ENCODE data around the gene C2CD4B. TPM values are rescaled to one million over a fixed set of nuclear protein-coding genes. Genes with fewer than 3 reads are reported as not detected.

The C2CD4B gene
- total RNA-seq, 2 experiments from 2014 or later, result not detected

- H3K27ac Mint-ChIP-seq, result no peak overlapping the region
- peaks cover 3% of the 10 kb centered on the region for H3K27me3 Mint-ChIP-seq (ENCODE audit: low read depth)
- no peak for DNase-seq
- no peaks in the 10 kb centered on the region for H3K4me1 Mint-ChIP-seq (ENCODE audit: low read depth)
- CTCF ChIA-PET, result no interaction called here
- no peaks in the 10 kb centered on the region for H3K9me3 Mint-ChIP-seq (ENCODE audit: insufficient read depth)
- no peak for ATAC-seq
- POLR2A ChIA-PET, result no interaction called here
- no peak overlapping the region for H3K4me3 Mint-ChIP-seq
- no peaks in the 10 kb centered on the region for H3K36me3 Mint-ChIP-seq (ENCODE audit: low read depth)
Observed at GRCh38 chr15:62147149-62147548, 17.9 kb downstream of the C2CD4B start.

- ATAC-seq (no peak), DNase-seq (no peak)
- H3K36me3 Mint-ChIP-seq (ENCODE audit: low read depth), result no peaks in the 10 kb centered on the region
- no peaks in the 10 kb centered on the region for H3K9me3 Mint-ChIP-seq (ENCODE audit: insufficient read depth)
- H3K27ac Mint-ChIP-seq, result no peak overlapping the region
- H3K27me3 Mint-ChIP-seq (ENCODE audit: low read depth), result no peaks in the 10 kb centered on the region
- CTCF ChIA-PET, result no interaction called here
- POLR2A ChIA-PET, result no interaction called here
- H3K4me3 Mint-ChIP-seq, result no peak overlapping the region
- H3K4me1 Mint-ChIP-seq (ENCODE audit: low read depth), result no peaks in the 10 kb centered on the region
Observed at GRCh38 chr15:62145015-62145735, 19.9 kb downstream of the C2CD4B start.

- H3K4me1 Mint-ChIP-seq (ENCODE audit: low read depth), result no peaks in the 10 kb centered on the region
- H3K27ac Mint-ChIP-seq, result no peak overlapping the region
- ChIA-PET POLR2A (no interaction called here), CTCF (interaction anchor here (1.3 to 1.6 kb wide), 2 partner anchors 24 to 111 kb away, joined by 4 read pairs; no protein-coding TSS in a partner anchor)
- peaks cover 9% of the 10 kb centered on the region for H3K27me3 Mint-ChIP-seq (ENCODE audit: low read depth)
- H3K9me3 Mint-ChIP-seq (ENCODE audit: insufficient read depth), result no peaks in the 10 kb centered on the region
- DNase-seq, result no peak
- ATAC-seq, result no peak
- H3K4me3 Mint-ChIP-seq, result no peak overlapping the region
- no peaks in the 10 kb centered on the region for H3K36me3 Mint-ChIP-seq (ENCODE audit: low read depth)
Observed at GRCh38 chr15:62142736-62143135, 22.3 kb downstream of the C2CD4B start.

- Mint-ChIP-seq H3K27me3 (ENCODE audit: low read depth) (peaks cover 11% of the 10 kb centered on the region), H3K4me3 (no peak overlapping the region), H3K36me3 (ENCODE audit: low read depth) (no peaks in the 10 kb centered on the region), H3K9me3 (ENCODE audit: insufficient read depth) (no peaks in the 10 kb centered on the region), H3K4me1 (ENCODE audit: low read depth) (no peaks in the 10 kb centered on the region), H3K27ac (no peak overlapping the region)
- ChIA-PET POLR2A (no interaction called here), CTCF (interaction anchor here (0.7 to 1.6 kb wide), 4 partner anchors 12 to 112 kb away, joined by 3 to 4 read pairs (median 4); no protein-coding TSS in a partner anchor)
- DNase-seq (no peak), ATAC-seq (no peak)
Observed at GRCh38 chr15:62141643-62142588, 23.2 kb downstream of the C2CD4B start.

GRCh38 chr15:62141200-62141599 lies 23.9 kb downstream of the C2CD4B start:
- ATAC-seq (no peak), DNase-seq (no peak)
- CTCF ChIA-PET, result interaction anchor here (0.9 kb wide), 1 partner anchor 11 kb away, joined by 3 read pairs; no protein-coding TSS in a partner anchor
- H3K36me3 Mint-ChIP-seq (ENCODE audit: low read depth), result no peaks in the 10 kb centered on the region
- no peak overlapping the region for H3K4me3 Mint-ChIP-seq
- peaks cover 11% of the 10 kb centered on the region for H3K27me3 Mint-ChIP-seq (ENCODE audit: low read depth)
- POLR2A ChIA-PET, result no interaction called here
- no peak overlapping the region for H3K27ac Mint-ChIP-seq
- H3K4me1 Mint-ChIP-seq (ENCODE audit: low read depth), result no peaks in the 10 kb centered on the region
- H3K9me3 Mint-ChIP-seq (ENCODE audit: insufficient read depth), result no peaks in the 10 kb centered on the region

GRCh38 chr15:62138124-62138523 lies 27.0 kb downstream of the C2CD4B start:
- ChIA-PET CTCF (interaction anchor here (1.3 kb wide), 1 partner anchor 12 kb away, joined by 3 read pairs; no protein-coding TSS in a partner anchor), POLR2A (no interaction called here)
- DNase-seq (no peak), ATAC-seq (no peak)
- Mint-ChIP-seq H3K4me1 (ENCODE audit: low read depth) (no peaks in the 10 kb centered on the region), H3K36me3 (ENCODE audit: low read depth) (no peaks in the 10 kb centered on the region), H3K9me3 (ENCODE audit: insufficient read depth) (no peaks in the 10 kb centered on the region), H3K27ac (no peak overlapping the region), H3K27me3 (ENCODE audit: low read depth) (peaks cover 20% of the 10 kb centered on the region), H3K4me3 (no peak overlapping the region)

- peaks cover 26% of the 10 kb centered on the region for H3K27me3 Mint-ChIP-seq (ENCODE audit: low read depth)
- no peak overlapping the region for H3K4me3 Mint-ChIP-seq
- ATAC-seq (no peak), DNase-seq (no peak)
- H3K4me1 Mint-ChIP-seq (ENCODE audit: low read depth), result no peaks in the 10 kb centered on the region
- POLR2A ChIA-PET, result interaction anchor here (1.0 kb wide), 1 partner anchor 23 kb away, joined by 3 read pairs; no protein-coding TSS in a partner anchor
- H3K9me3 Mint-ChIP-seq (ENCODE audit: insufficient read depth), result no peaks in the 10 kb centered on the region
- CTCF ChIA-PET, result interaction anchor here (1.3 kb wide), 1 partner anchor 11 kb away, joined by 3 read pairs; no protein-coding TSS in a partner anchor
- no peak overlapping the region for H3K27ac Mint-ChIP-seq
- no peaks in the 10 kb centered on the region for H3K36me3 Mint-ChIP-seq (ENCODE audit: low read depth)
Observed at GRCh38 chr15:62136911-62137865, 27.9 kb downstream of the C2CD4B start.

- POLR2A ChIA-PET, result no interaction called here
- ATAC-seq (no peak), DNase-seq (no peak)
- Mint-ChIP-seq H3K27me3 (ENCODE audit: low read depth) (peaks cover 32% of the 10 kb centered on the region), H3K4me1 (ENCODE audit: low read depth) (no peaks in the 10 kb centered on the region), H3K4me3 (no peak overlapping the region), H3K27ac (no peak overlapping the region), H3K36me3 (ENCODE audit: low read depth) (no peaks in the 10 kb centered on the region), H3K9me3 (ENCODE audit: insufficient read depth) (no peaks in the 10 kb centered on the region)
- CTCF ChIA-PET, result no interaction called here
Observed at GRCh38 chr15:62135532-62136134, 29.5 kb downstream of the C2CD4B start.

- no peak overlapping the region for H3K27ac Mint-ChIP-seq
- ATAC-seq, result no peak
- H3K36me3 Mint-ChIP-seq (ENCODE audit: low read depth), result no peaks in the 10 kb centered on the region
- ChIA-PET CTCF (no interaction called here), POLR2A (no interaction called here)
- DNase-seq, result no peak
- no peak overlapping the region for H3K4me3 Mint-ChIP-seq
- peaks cover 13% of the 10 kb centered on the region for H3K4me1 Mint-ChIP-seq (ENCODE audit: low read depth)
- peaks cover 31% of the 10 kb centered on the region for H3K27me3 Mint-ChIP-seq (ENCODE audit: low read depth)
- H3K9me3 Mint-ChIP-seq (ENCODE audit: insufficient read depth), result no peaks in the 10 kb centered on the region
Observed at GRCh38 chr15:62133141-62133540, 31.9 kb downstream of the C2CD4B start.

- ATAC-seq (peak; percentile 87), DNase-seq (peak; percentile 46)
- no peak overlapping the region for H3K27ac Mint-ChIP-seq
- POLR2A ChIA-PET, result no interaction called here
- CTCF ChIA-PET, result interaction anchor here (0.9 kb wide), 1 partner anchor 25 kb away, joined by 3 read pairs; no protein-coding TSS in a partner anchor
- no peaks in the 10 kb centered on the region for H3K36me3 Mint-ChIP-seq (ENCODE audit: low read depth)
- no peak overlapping the region for H3K4me3 Mint-ChIP-seq
- H3K9me3 Mint-ChIP-seq (ENCODE audit: insufficient read depth), result no peaks in the 10 kb centered on the region
- peaks cover 21% of the 10 kb centered on the region for H3K27me3 Mint-ChIP-seq (ENCODE audit: low read depth)
- H3K4me1 Mint-ChIP-seq (ENCODE audit: low read depth), result peaks cover 31% of the 10 kb centered on the region
Observed at GRCh38 chr15:62128916-62129315, 36.2 kb downstream of the C2CD4B start.

- H3K27me3 Mint-ChIP-seq (ENCODE audit: low read depth), result peaks cover 12% of the 10 kb centered on the region
- no peaks in the 10 kb centered on the region for H3K9me3 Mint-ChIP-seq (ENCODE audit: insufficient read depth)
- no peak for DNase-seq
- POLR2A ChIA-PET, result interaction anchor here (1.6 kb wide), 1 partner anchor 66 kb away, joined by 4 read pairs; the partner anchor contains the start of gene VPS13C
- no peak for ATAC-seq
- peaks cover 38% of the 10 kb centered on the region for H3K4me1 Mint-ChIP-seq (ENCODE audit: low read depth)
- H3K27ac Mint-ChIP-seq, result no peak overlapping the region
- no peak overlapping the region for H3K4me3 Mint-ChIP-seq
- no peaks in the 10 kb centered on the region for H3K36me3 Mint-ChIP-seq (ENCODE audit: low read depth)
- CTCF ChIA-PET, result interaction anchor here (0.6 to 1.9 kb wide), 5 partner anchors 11 to 1616 kb away, joined by 3 to 8 read pairs (median 3); no protein-coding TSS in a partner anchor
Observed at GRCh38 chr15:62126364-62126763, 38.7 kb downstream of the C2CD4B start.

Measured in activated CD8-positive, alpha-beta T cell treated with anti-CD3 and anti-CD28 coated beads, Interleukin-2, amount 10 ng/mL, durations not matched to agents 7 days and 5 days (primary cell).